Measurements from ENCODE around the gene GLYATL1B.

DNA sequence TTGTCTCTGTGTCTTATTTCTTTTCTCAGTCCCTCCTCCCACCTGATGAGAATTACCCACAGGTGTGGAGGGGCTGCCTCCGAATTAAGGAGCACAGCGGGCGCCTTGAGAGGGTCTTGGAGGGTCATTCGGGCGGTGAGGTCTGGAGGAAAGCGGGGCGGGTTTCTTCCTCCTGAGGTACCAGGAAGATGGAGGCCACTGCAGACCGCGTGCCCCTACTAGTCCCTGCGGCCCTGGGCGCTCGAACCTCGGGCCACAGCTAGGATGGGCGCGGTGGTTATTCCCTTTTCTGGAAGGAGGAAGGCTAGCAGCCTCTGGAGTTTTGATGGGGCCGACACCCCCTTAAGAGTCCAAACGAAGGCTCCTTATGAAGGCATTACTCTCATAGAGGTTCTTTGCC lies 51.1 kb downstream of the GLYATL1B start:
- TF ChIP-seq, protein P1, sequence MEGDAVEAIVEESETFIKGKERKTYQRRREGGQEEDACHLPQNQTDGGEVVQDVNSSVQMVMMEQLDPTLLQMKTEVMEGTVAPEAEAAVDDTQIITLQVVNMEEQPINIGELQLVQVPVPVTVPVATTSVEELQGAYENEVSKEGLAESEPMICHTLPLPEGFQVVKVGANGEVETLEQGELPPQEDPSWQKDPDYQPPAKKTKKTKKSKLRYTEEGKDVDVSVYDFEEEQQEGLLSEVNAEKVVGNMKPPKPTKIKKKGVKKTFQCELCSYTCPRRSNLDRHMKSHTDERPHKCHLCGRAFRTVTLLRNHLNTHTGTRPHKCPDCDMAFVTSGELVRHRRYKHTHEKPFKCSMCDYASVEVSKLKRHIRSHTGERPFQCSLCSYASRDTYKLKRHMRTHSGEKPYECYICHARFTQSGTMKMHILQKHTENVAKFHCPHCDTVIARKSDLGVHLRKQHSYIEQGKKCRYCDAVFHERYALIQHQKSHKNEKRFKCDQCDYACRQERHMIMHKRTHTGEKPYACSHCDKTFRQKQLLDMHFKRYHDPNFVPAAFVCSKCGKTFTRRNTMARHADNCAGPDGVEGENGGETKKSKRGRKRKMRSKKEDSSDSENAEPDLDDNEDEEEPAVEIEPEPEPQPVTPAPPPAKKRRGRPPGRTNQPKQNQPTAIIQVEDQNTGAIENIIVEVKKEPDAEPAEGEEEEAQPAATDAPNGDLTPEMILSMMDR (IDR thresholded peaks at IDR 0.05), result no peak
- no peak for TF ChIP-seq EZH2 (IDR thresholded peaks at IDR 0.05; ENCODE audit: borderline replicate concordance, insufficient read depth, low read depth, low read length, poor library complexity, severe bottlenecking)

All from B cell (primary cell).